Neural cell (in vitro differentiated cells): ENCODE results near the gene NFXL1. TPM values are rescaled to one million over a fixed set of nuclear protein-coding genes. Genes with fewer than 3 reads are reported as not detected.

ENCODE experiments used
- H2AFZ ChIP-seq: fragments of 200-600, 300-800 bp; sonication (generic), shearing (Covaris generic); 2 replicates; pipeline ENCODE4 v1.6.0; 2014; ENCODE audit warnings: low read depth, mild to moderate bottlenecking, antibody characterized with exemption, low read length, moderate library complexity
- H3F3A ChIP-seq: fragments of 200-600 bp; shearing (Covaris generic); 2 replicates; pipeline ENCODE4 v1.6.1; 2016; ENCODE audit warnings: mild to moderate bottlenecking, moderate library complexity, mixed read lengths, antibody characterized with exemption, low read length; ENCODE audit not compliant: insufficient read depth, poor library complexity, severe bottlenecking
- H3K27ac ChIP-seq: fragments of 200-600, 300-800 bp; sonication (generic), shearing (Covaris generic); 2 replicates; pipeline ENCODE4 v1.5.1; 2014; ENCODE audit warnings: mild to moderate bottlenecking, low read length, moderate library complexity
- H3K27me3 ChIP-seq: fragments of 300-800, 200-600 bp; sonication (generic), shearing (Covaris generic); 2 replicates; pipeline ENCODE4 v1.6.0; 2014; ENCODE audit warnings: mild to moderate bottlenecking, low read depth, low read length, moderate library complexity; ENCODE audit not compliant: insufficient read depth
- H3K36me3 ChIP-seq: fragments of 300-800, 200-600 bp; sonication (generic), shearing (Covaris generic); 2 replicates; pipeline ENCODE4 v1.5.1; 2014; ENCODE audit warnings: mild to moderate bottlenecking, antibody characterized with exemption, low read length, moderate library complexity; ENCODE audit not compliant: insufficient read depth
- H3K4me2 ChIP-seq: fragments of 300-800, 200-600 bp; sonication (generic), shearing (Covaris generic); 2 replicates; pipeline ENCODE4 v1.6.0; 2014; ENCODE audit warnings: mild to moderate bottlenecking, low read length
- H3K4me3 ChIP-seq: fragments of 300-800, 200-600 bp; sonication (generic), shearing (Covaris generic); 2 replicates; pipeline ENCODE4 v1.5.1; 2014; ENCODE audit warnings: mild to moderate bottlenecking, low read length, moderate library complexity
- H3K79me2 ChIP-seq: fragments of 200-600 bp; shearing (Covaris generic); replicated peaks from 2 replicates; pipeline ENCODE4 v1.6.0; 2014; ENCODE audit warnings: mild to moderate bottlenecking, low read length, moderate library complexity; ENCODE audit not compliant: insufficient read depth
- H3K9ac ChIP-seq: fragments of 300-800, 200-600 bp; sonication (generic), shearing (Covaris generic); 2 replicates; pipeline ENCODE4 v1.6.1; 2016; ENCODE audit warnings: mild to moderate bottlenecking, low read length, mixed read lengths
- H3K9me2 ChIP-seq: fragments of 200-600 bp; shearing (Covaris generic); 2 replicates; pipeline ENCODE4 v1.6.1; 2016; ENCODE audit warnings: mild to moderate bottlenecking, low read length, mixed read lengths; ENCODE audit not compliant: insufficient read depth
- H3K9me3 ChIP-seq: fragments of 200-600, 300-800 bp; sonication (generic), shearing (Covaris generic); 2 replicates; pipeline ENCODE4 v1.6.1; 2016; ENCODE audit warnings: mild to moderate bottlenecking, mixed run types, low read length, moderate library complexity, mixed read lengths
- H4K20me1 ChIP-seq: fragments of 200-600 bp; shearing (Covaris generic); 2 replicates; pipeline ENCODE4 v1.6.1; 2016; ENCODE audit warnings: mild to moderate bottlenecking, mixed run types; ENCODE audit not compliant: insufficient read depth
- EP300 ChIP-seq: fragments of 450-650 bp; conservative IDR thresholded peaks from 2 replicates; pipeline ENCODE4 v1.6.1; 2014; ENCODE audit warnings: antibody characterized with exemption, mild to moderate bottlenecking, moderate library complexity; ENCODE audit not compliant: poor library complexity, severe bottlenecking
- EZH2 ChIP-seq: fragments of 200-600, 300-800 bp; shearing (Covaris generic), sonication (generic); IDR thresholded peaks from 2 replicates; pipeline ENCODE4 v1.6.1; 2014; ENCODE audit warnings: antibody characterized with exemption, low read length, borderline replicate concordance, mild to moderate bottlenecking; ENCODE audit not compliant: insufficient read depth, poor library complexity, severe bottlenecking
- MXI1 ChIP-seq: fragments of 450-650 bp; conservative IDR thresholded peaks from 2 replicates; pipeline ENCODE4 v1.6.1; 2014; ENCODE audit warnings: antibody characterized with exemption, mild to moderate bottlenecking; ENCODE audit not compliant: poor library complexity, severe bottlenecking
- POLR2AphosphoS5 ChIP-seq: IDR thresholded peaks from 2 replicates; pipeline ENCODE4 v1.6.1; 2012
- RAD21 ChIP-seq: fragments of 450-650 bp; conservative IDR thresholded peaks from 2 replicates; pipeline ENCODE4 v1.6.1; 2014; ENCODE audit warnings: antibody characterized with exemption, mild to moderate bottlenecking, moderate library complexity
- SMC3 ChIP-seq: fragments of 450-650 bp; conservative IDR thresholded peaks from 2 replicates; pipeline ENCODE4 v1.6.1; 2014; ENCODE audit warnings: antibody characterized with exemption, mild to moderate bottlenecking, moderate library complexity; ENCODE audit not compliant: poor library complexity
- TAF1 ChIP-seq: IDR thresholded peaks from 2 replicates; pipeline ENCODE4 v1.6.1; 2012; ENCODE audit warnings: low read depth
- polyA plus RNA-seq: library from polyadenylated mRNA; depleted of rRNA; stranded (reverse); fragments of >200 nt; gene quantifications from 2 replicates; pipeline ENCODE4 v1.2.3, GENCODE V29; 2014
- TF ChIP-seq, protein P1 (sequence below): fragments of 450-650 bp; IDR thresholded peaks from 2 replicates; pipeline ENCODE4 v1.5.1; 2014; ENCODE audit warnings: antibody characterized with exemption, mild to moderate bottlenecking, moderate library complexity; ENCODE audit not compliant: poor library complexity, severe bottlenecking
- TF ChIP-seq, protein P2 (sequence below): IDR thresholded peaks from 2 replicates; pipeline ENCODE4 v1.6.1; 2012; ENCODE audit warnings: borderline replicate concordance

The NFXL1 gene
- polyA plus RNA-seq, 1 donor from 2014 or later, result 15.8 TPM

DNA sequence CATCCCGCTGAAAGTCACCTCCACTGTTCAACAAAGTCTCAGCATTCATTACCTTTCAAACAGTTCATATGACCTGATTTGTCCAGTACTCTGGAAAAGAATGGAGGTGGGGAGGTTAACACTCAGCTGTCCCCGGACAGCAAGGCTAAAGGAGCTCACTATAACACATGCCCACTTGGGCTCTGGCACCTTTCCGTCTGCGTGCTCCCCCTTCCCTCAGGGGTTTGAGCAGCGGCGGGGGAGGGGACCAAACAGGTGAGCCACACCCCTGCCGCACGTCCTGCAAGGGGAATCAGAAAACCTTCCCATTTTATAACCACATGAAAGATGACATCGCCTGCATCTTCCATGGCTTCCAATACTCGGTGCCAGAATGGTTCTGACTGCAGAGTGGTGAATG lies 39.9 kb upstream of the NFXL1 start:
- Histone ChIP-seq H3K79me2 (no peaks in the 10 kb centered on the region), H3F3A (no peaks in the 10 kb centered on the region), H3K9me2 (no peaks in the 10 kb centered on the region), H3K4me2 (no peak overlapping the region), H3K27ac (no peak overlapping the region), H3K4me3 (no peak overlapping the region), H3K9me3 (no peaks in the 10 kb centered on the region), H3K27me3 (no peaks in the 10 kb centered on the region), H3K9ac (no peak overlapping the region), H4K20me1 (no peaks in the 10 kb centered on the region), H3K36me3 (no peaks in the 10 kb centered on the region), H2AFZ (no peak overlapping the region)
- TF ChIP-seq RAD21, result no peak
- TF ChIP-seq TAF1, result no peak
- TF ChIP-seq SMC3, result no peak
- TF ChIP-seq, protein P1, sequence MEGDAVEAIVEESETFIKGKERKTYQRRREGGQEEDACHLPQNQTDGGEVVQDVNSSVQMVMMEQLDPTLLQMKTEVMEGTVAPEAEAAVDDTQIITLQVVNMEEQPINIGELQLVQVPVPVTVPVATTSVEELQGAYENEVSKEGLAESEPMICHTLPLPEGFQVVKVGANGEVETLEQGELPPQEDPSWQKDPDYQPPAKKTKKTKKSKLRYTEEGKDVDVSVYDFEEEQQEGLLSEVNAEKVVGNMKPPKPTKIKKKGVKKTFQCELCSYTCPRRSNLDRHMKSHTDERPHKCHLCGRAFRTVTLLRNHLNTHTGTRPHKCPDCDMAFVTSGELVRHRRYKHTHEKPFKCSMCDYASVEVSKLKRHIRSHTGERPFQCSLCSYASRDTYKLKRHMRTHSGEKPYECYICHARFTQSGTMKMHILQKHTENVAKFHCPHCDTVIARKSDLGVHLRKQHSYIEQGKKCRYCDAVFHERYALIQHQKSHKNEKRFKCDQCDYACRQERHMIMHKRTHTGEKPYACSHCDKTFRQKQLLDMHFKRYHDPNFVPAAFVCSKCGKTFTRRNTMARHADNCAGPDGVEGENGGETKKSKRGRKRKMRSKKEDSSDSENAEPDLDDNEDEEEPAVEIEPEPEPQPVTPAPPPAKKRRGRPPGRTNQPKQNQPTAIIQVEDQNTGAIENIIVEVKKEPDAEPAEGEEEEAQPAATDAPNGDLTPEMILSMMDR, result no peak
- TF ChIP-seq, protein P2, sequence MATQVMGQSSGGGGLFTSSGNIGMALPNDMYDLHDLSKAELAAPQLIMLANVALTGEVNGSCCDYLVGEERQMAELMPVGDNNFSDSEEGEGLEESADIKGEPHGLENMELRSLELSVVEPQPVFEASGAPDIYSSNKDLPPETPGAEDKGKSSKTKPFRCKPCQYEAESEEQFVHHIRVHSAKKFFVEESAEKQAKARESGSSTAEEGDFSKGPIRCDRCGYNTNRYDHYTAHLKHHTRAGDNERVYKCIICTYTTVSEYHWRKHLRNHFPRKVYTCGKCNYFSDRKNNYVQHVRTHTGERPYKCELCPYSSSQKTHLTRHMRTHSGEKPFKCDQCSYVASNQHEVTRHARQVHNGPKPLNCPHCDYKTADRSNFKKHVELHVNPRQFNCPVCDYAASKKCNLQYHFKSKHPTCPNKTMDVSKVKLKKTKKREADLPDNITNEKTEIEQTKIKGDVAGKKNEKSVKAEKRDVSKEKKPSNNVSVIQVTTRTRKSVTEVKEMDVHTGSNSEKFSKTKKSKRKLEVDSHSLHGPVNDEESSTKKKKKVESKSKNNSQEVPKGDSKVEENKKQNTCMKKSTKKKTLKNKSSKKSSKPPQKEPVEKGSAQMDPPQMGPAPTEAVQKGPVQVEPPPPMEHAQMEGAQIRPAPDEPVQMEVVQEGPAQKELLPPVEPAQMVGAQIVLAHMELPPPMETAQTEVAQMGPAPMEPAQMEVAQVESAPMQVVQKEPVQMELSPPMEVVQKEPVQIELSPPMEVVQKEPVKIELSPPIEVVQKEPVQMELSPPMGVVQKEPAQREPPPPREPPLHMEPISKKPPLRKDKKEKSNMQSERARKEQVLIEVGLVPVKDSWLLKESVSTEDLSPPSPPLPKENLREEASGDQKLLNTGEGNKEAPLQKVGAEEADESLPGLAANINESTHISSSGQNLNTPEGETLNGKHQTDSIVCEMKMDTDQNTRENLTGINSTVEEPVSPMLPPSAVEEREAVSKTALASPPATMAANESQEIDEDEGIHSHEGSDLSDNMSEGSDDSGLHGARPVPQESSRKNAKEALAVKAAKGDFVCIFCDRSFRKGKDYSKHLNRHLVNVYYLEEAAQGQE, result no peak
- TF ChIP-seq EP300, result no peak
- no peak for TF ChIP-seq POLR2AphosphoS5
- TF ChIP-seq MXI1, result no peak
- no peak for TF ChIP-seq EZH2

DNA sequence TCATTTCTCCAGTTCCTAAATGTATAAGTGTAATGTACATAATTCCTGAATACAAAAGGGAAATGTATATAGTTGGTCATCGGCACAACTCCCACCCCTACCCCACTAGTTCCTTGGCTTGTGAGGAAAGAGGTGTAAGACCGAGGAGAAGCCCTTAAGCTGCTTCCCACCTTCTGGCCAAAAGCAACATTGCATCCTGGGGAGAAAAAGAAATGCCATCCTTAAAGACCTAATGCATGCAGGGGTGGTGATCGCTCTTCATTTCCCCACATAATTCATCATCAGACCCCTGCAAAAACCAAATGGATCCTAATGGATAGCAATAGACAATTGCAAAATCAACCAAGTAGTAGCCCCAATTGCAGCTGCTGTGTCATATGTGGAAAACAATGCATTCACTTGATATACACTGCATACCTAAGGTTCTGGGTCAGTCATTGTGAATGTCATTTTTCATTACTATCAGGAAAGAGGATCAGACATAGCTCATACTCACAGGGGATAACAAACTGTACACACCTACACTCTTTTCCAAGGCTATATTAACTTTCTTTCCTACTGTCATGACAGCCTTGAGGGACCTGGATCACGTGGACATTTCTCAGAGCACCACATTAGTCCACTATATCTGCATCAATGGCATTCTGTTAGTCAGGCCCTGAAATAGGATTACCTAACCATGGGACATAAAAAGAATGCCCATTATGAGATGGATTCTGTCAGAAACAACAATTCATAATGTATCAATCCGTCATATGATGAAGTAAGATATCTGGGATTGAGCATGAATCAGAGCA lies 31.7 kb upstream of the NFXL1 start:
- Histone ChIP-seq H2AFZ (no peak overlapping the region), H4K20me1 (no peaks in the 10 kb centered on the region), H3K79me2 (no peaks in the 10 kb centered on the region), H3K4me2 (no peak overlapping the region), H3F3A (no peaks in the 10 kb centered on the region), H3K9me3 (no peaks in the 10 kb centered on the region), H3K9me2 (no peaks in the 10 kb centered on the region), H3K27me3 (no peaks in the 10 kb centered on the region), H3K36me3 (no peaks in the 10 kb centered on the region), H3K4me3 (no peak overlapping the region), H3K27ac (no peak overlapping the region), H3K9ac (no peak overlapping the region)
- TF ChIP-seq, protein P1, result no peak
- TF ChIP-seq TAF1, result no peak
- no peak for TF ChIP-seq MXI1
- no peak for TF ChIP-seq RAD21
- no peak for TF ChIP-seq EZH2
- TF ChIP-seq, protein P2, result no peak
- no peak for TF ChIP-seq POLR2AphosphoS5
- TF ChIP-seq SMC3, result no peak
- no peak for TF ChIP-seq EP300
